ENCODE data around the gene PDIK1L. TPM values are rescaled to one million over a fixed set of nuclear protein-coding genes. Genes with fewer than 3 reads are reported as not detected.

PDIK1L gene
- total RNA-seq, 1 donor from 2014 or later = 8.2 TPM

Other genes with a start within 250 kb of the PDIK1L start
- gene PAQR7, start 236.1 kb upstream of the PDIK1L start, total RNA-seq = 7.2 and 9.0 TPM in 2 replicates
- 126 and 233 TPM in 2 replicates for gene STMN1, start 205.4 kb upstream of the PDIK1L start, total RNA-seq
- 14.1 and 31.7 TPM in 2 replicates for gene PAFAH2, start 113.8 kb upstream of the PDIK1L start, total RNA-seq
- not detected in 2 replicates for gene EXTL1, start 90.0 kb upstream of the PDIK1L start, total RNA-seq
- gene SLC30A2, start 65.7 kb upstream of the PDIK1L start, total RNA-seq = not detected in 2 replicates
- not detected in 2 replicates for gene TRIM63, start 44.2 kb upstream of the PDIK1L start, total RNA-seq
- 11.6 and 12.9 TPM in 2 replicates for gene FAM110D, start 47.3 kb downstream of the PDIK1L start, total RNA-seq
- not detected in 2 replicates for gene C1orf232, start 57.1 kb downstream of the PDIK1L start, total RNA-seq
- gene ZNF593, start 58.1 kb downstream of the PDIK1L start, total RNA-seq = 8.0 and 25.0 TPM in 2 replicates
- gene ZNF593OS, start 60.0 kb downstream of the PDIK1L start, total RNA-seq = not detected in 2 replicates
- gene CNKSR1, start 65.7 kb downstream of the PDIK1L start, total RNA-seq = 0.14 TPM in 1 of 2 replicates, not detected in the other
- gene CATSPER4, start 78.8 kb downstream of the PDIK1L start, total RNA-seq = not detected in 2 replicates
- 10.2 and 13.9 TPM in 2 replicates for gene CEP85, start 122.4 kb downstream of the PDIK1L start, total RNA-seq
- gene SH3BGRL3, start 168.3 kb downstream of the PDIK1L start, total RNA-seq = 10.4 and 23.8 TPM in 2 replicates
- 2.3 and 3.6 TPM in 2 replicates for gene UBXN11, start 194.8 kb downstream of the PDIK1L start, total RNA-seq
- gene CD52, start 206.1 kb downstream of the PDIK1L start, total RNA-seq = not detected in 2 replicates
- 0.70 TPM in 1 of 2 replicates, not detected in the other for gene CRYBG2, start 242.3 kb downstream of the PDIK1L start, total RNA-seq